Measurements from ENCODE around the gene KCNJ3. TPM values are rescaled to one million over a fixed set of nuclear protein-coding genes. Genes with fewer than 3 reads are reported as not detected.

The KCNJ3 gene
- not detected in 2 replicates for total RNA-seq (2011; cell fraction: chromatin; rRNA removed; ENCODE audit: low replicate concordance)
- total RNA-seq (2011; cell fraction: nucleolus; rRNA removed), result not detected in 2 replicates
- total RNA-seq (2011; cell fraction: nucleoplasm; rRNA removed), result not detected in 2 replicates
- total RNA-seq (2014; rRNA removed) (not detected in 2 replicates), total RNA-seq (2014; rRNA removed; fragmentation: Illumina TruSeq; extraction: Trizol) (not detected in 2 replicates), total RNA-seq (2015; rRNA removed; fragmentation: Illumina TruSeq; extraction: Trizol) (not detected in 2 replicates), total RNA-seq (2021) (not detected in 2 replicates), polyA plus RNA-seq (2011; rRNA removed) (not detected in 2 replicates), polyA plus RNA-seq (2014; fragmentation: Illumina TruSeq; extraction: Trizol) (not detected in 2 replicates), polyA plus RNA-seq (2014; fragmentation: Nextera tagmentation; extraction: Ambion mirVana) (not detected), polyA plus RNA-seq (2014; rRNA removed) (not detected in 2 replicates), polyA minus RNA-seq (2011; rRNA and poly(A)+ RNA removed) (not detected in 2 replicates), Bru-seq, nascent RNA (percentile 1 among the genes with signal in this experiment), BruChase-seq, experiment 1, labeled RNA remaining after a 2-hour chase (percentile 1 among the genes with signal in this experiment), BruChase-seq, experiment 2, labeled RNA remaining after a 6-hour chase (percentile 2 among the genes with signal in this experiment)
- polyA plus RNA-seq (2011; cell fraction: cytosol; rRNA removed), result not detected in 2 replicates
- polyA plus RNA-seq (2011; cell fraction: nucleus; rRNA removed), result not detected in 2 replicates
- polyA plus RNA-seq (2012), result not detected in 2 replicates
- polyA minus RNA-seq (2011; cell fraction: cytosol; rRNA and poly(A)+ RNA removed), result not detected in 2 replicates
- not detected in 2 replicates for polyA minus RNA-seq (2011; cell fraction: nucleus; rRNA and poly(A)+ RNA removed)
- long read RNA-seq, experiment 1, result 0 reads
- long read RNA-seq, experiment 2, result 0 reads
- long read RNA-seq, experiment 3, result 0 reads

- no peaks in the 10 kb centered on the region for H3K79me2 ChIP-seq (ENCODE audit: control insufficient read depth, insufficient read depth, low read length)
- no peak for ATAC-seq
- H3K36me3 ChIP-seq (ENCODE audit: control insufficient read depth, insufficient read depth, low read length), result no peaks in the 10 kb centered on the region
- ChIA-PET CTCF (ENCODE audit: low intra/inter-chr PET ratio) (no interaction called here), POLR2A (no interaction called here)
- no TSS peak for BruUV-seq (replicated peaks)
- H3K27ac ChIP-seq (ENCODE audit: extremely low read depth, low read depth, low read length), result no peak within 1 kb of the TSS
- no peak within 1 kb of the TSS for H3K9ac ChIP-seq (ENCODE audit: insufficient read depth in 1 of 2, low read depth in 2 of 2, low read length in 2 of 2)
- no peaks in the 10 kb centered on the region for H4K20me1 ChIP-seq (replicated peaks; ENCODE audit: control insufficient read depth, insufficient read depth, low read length)
- H3K9me1 ChIP-seq (ENCODE audit: control insufficient read depth, insufficient read depth, low read length), result no peaks in the 10 kb centered on the region
- no peak for FAIRE-seq
- no peak within 1 kb of the TSS for H2AFZ ChIP-seq (ENCODE audit: low read depth, low read length)
- H3K4me2 ChIP-seq (ENCODE audit: insufficient read depth, low read length), result no peak within 1 kb of the TSS
- intact Hi-C loops (cut with micrococcal nuclease), result no loop called here
- H3K9me3 ChIP-seq (replicated peaks; ENCODE audit: control insufficient read depth, insufficient read depth, low read depth, low read length), result no peaks in the 10 kb centered on the region
- H3K27me3 ChIP-seq (ENCODE audit: control insufficient read depth in 2 of 2, insufficient read depth in 2 of 2, low read length in 2 of 2), result no peaks in the 10 kb centered on the region
- in situ Hi-C loops (cut with MboI), result no loop called here
- WGBS (ENCODE audit: insufficient coverage, low coverage, missing lambda C conversion rate), result 3% methylated on average over 8 of the region's 16 CpGs
- DNase-seq (ENCODE audit: extremely low read depth in 1 of 4, low spot score in 3 of 4), result no peak
- H3K4me3 ChIP-seq, result no peak within 1 kb of the TSS
- no peaks in the 10 kb centered on the region; a peak in 1 of 5 replicates for H3K4me1 ChIP-seq (replicated peaks in 1 of 2; ENCODE audit: control insufficient read depth in 2 of 2, insufficient read depth in 2 of 2, low read length in 2 of 2)
- TF ChIP-seq FOXA1 (IDR thresholded peaks at IDR 0.05; ENCODE audit: borderline replicate concordance) (no peak), ZZZ3 (IDR thresholded peaks at IDR 0.05) (no peak), ZBTB49 (CRISPR knock-in tag; IDR thresholded peaks at IDR 0.05; ENCODE audit: borderline replicate concordance) (no peak), ZNF639 (CRISPR knock-in tag; conservative IDR thresholded peaks at IDR 0.05 in 1 of 2, IDR thresholded peaks at IDR 0.05 in 1 of 2) (no peak), ZNF165 (CRISPR knock-in tag; IDR thresholded peaks at IDR 0.05; ENCODE audit: borderline replicate concordance) (no peak), RAD21 (CRISPR knock-in tag; conservative IDR thresholded peaks at IDR 0.05 in 1 of 2, IDR thresholded peaks at IDR 0.05 in 1 of 2) (no peak), CBX2 (IDR thresholded peaks at IDR 0.05; ENCODE audit: insufficient read depth, low read length, poor library complexity, severe bottlenecking) (no peak), ZFP30 (CRISPR knock-in tag; IDR thresholded peaks at IDR 0.05; ENCODE audit: borderline replicate concordance) (no peak), GATAD2A (IDR thresholded peaks at IDR 0.05) (no peak), ZNF253 (CRISPR knock-in tag; conservative IDR thresholded peaks at IDR 0.05) (no peak), ZBTB26 (CRISPR knock-in tag; IDR thresholded peaks at IDR 0.05) (no peak), VEZF1 (CRISPR knock-in tag; IDR thresholded peaks at IDR 0.05) (no peak)
These were observed at the start of gene KCNJ3 for GRCh38 chr2:154698296-154698720. Gene KCNJ3 (plus strand): TSS chr2:154698695. CDS start chr2:154698776, 81 bp downstream.
